ENCODE measurements around the gene DNASE1L1.

DNASE1L1 gene, protein sequence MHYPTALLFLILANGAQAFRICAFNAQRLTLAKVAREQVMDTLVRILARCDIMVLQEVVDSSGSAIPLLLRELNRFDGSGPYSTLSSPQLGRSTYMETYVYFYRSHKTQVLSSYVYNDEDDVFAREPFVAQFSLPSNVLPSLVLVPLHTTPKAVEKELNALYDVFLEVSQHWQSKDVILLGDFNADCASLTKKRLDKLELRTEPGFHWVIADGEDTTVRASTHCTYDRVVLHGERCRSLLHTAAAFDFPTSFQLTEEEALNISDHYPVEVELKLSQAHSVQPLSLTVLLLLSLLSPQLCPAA

GRCh38 chrX:154409222-154409871 is at the start of gene DNASE1L1:
TSS of gene DNASE1L1 (minus strand) at chrX:154409254. CDS start at chrX:154405568, 3,686 bp downstream.
- Histone ChIP-seq H3K36me3 (ENCODE audit: control insufficient read depth in 1 of 2, insufficient read depth in 2 of 2, low read length in 2 of 2) (peaks cover 0 to 3% of the 10 kb centered on the region in 2 donors), H3K27ac (ENCODE audit: low read length) (peak within 1 kb of the TSS; percentile 74), H3K27me3 (ENCODE audit: low read depth, low read length) (no peaks in the 10 kb centered on the region), H3K4me3 (ENCODE audit: low read depth in 1 of 2, low read length in 2 of 2) (peak within 1 kb of the TSS; percentile 44 to 45), H3K9me3 (ENCODE audit: control insufficient read depth in 1 of 2, low read length in 2 of 2) (no peaks in the 10 kb centered on the region), H3K4me1 (ENCODE audit: control insufficient read depth in 1 of 2, insufficient read depth in 2 of 2, low read length in 2 of 2) (peaks cover 0 to 5% of the 10 kb centered on the region in 2 donors)

- H3K27me3 ChIP-seq (ENCODE audit: low read depth, low read length) = no peaks in the 10 kb centered on the region
- no peaks in the 10 kb centered on the region for H3K9me3 ChIP-seq (ENCODE audit: control insufficient read depth in 1 of 2, low read length in 2 of 2)
- H3K4me3 ChIP-seq (ENCODE audit: low read depth in 1 of 2, low read length in 2 of 2) = peak within 1 kb of the TSS; percentile 50 to 66
- H3K4me1 ChIP-seq (ENCODE audit: control insufficient read depth in 1 of 2, insufficient read depth in 2 of 2, low read length in 2 of 2) = peaks cover 0 to 11% of the 10 kb centered on the region in 2 donors
- H3K27ac ChIP-seq (ENCODE audit: low read length) = no peak within 1 kb of the TSS
- H3K36me3 ChIP-seq (ENCODE audit: control insufficient read depth in 1 of 2, insufficient read depth in 2 of 2, low read length in 2 of 2) = peaks cover 3 to 4% of the 10 kb centered on the region in 2 donors
These were observed 49.3 kb upstream of the DNASE1L1 start, which contains the start of gene PLXNA3 for GRCh38 chrX:154458116-154458953. TSS of gene PLXNA3 (plus strand) at chrX:154458281. CDS start at chrX:154460184, 1,903 bp downstream.

DNA sequence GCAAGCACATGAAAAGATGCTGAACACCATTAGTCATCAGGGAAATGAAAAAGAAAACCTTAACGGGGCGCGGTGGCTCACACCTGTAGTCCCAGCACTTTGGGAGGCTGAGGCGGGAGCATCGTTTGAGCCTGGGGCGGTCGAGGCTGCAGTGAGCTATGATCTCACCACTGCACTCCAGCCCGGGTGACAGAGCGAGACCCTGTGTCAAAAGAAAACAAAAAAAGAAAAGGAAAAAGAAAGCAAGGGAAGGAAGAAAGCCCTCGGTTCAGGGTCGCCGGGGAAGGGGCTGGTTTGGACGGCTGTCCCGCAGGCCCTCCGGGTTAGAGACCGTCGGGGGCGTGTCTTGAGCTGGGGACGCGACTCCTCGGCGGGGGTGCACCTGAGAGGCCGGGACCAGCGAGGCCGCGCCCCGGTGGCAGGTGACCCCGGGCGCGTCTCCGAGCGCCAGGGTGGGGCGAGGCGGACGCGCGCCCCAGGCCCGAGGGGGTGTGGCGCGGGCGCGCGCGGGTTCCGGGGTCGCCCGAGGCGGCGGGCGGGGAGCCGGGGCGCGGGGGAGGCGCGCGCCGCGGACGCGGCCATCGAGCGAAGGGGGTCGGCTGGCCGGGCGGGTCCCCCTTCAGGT is 48.5 kb upstream of the DNASE1L1 start:
- H3K27ac ChIP-seq (ENCODE audit: low read length) = no peak overlapping the region
- no peaks in the 10 kb centered on the region for H3K27me3 ChIP-seq (ENCODE audit: low read depth, low read length)
- H3K36me3 ChIP-seq (ENCODE audit: control insufficient read depth in 1 of 2, insufficient read depth in 2 of 2, low read length in 2 of 2) = peaks cover 0 to 4% of the 10 kb centered on the region in 2 donors
- peak overlapping the region; percentile 21 to 57 for H3K4me3 ChIP-seq (ENCODE audit: low read depth in 1 of 2, low read length in 2 of 2)
- no peaks in the 10 kb centered on the region for H3K9me3 ChIP-seq (ENCODE audit: control insufficient read depth in 1 of 2, low read length in 2 of 2)
- peaks cover 0 to 9% of the 10 kb centered on the region in 2 donors for H3K4me1 ChIP-seq (ENCODE audit: control insufficient read depth in 1 of 2, insufficient read depth in 2 of 2, low read length in 2 of 2)

- no peak overlapping the region for H3K27ac ChIP-seq (ENCODE audit: low read length)
- peaks cover 0 to 26% of the 10 kb centered on the region in 2 donors for H3K36me3 ChIP-seq (ENCODE audit: control insufficient read depth in 1 of 2, insufficient read depth in 2 of 2, low read length in 2 of 2)
- H3K27me3 ChIP-seq (ENCODE audit: low read depth, low read length) = no peaks in the 10 kb centered on the region
- H3K4me1 ChIP-seq (ENCODE audit: control insufficient read depth in 1 of 2, insufficient read depth in 2 of 2, low read length in 2 of 2) = no peaks in the 10 kb centered on the region
- no peak overlapping the region for H3K4me3 ChIP-seq (ENCODE audit: low read depth in 1 of 2, low read length in 2 of 2)
- H3K9me3 ChIP-seq (ENCODE audit: control insufficient read depth in 1 of 2, low read length in 2 of 2) = no peaks in the 10 kb centered on the region
These were observed 43.8 kb upstream of the DNASE1L1 start for GRCh38 chrX:154452823-154453222.

DNA sequence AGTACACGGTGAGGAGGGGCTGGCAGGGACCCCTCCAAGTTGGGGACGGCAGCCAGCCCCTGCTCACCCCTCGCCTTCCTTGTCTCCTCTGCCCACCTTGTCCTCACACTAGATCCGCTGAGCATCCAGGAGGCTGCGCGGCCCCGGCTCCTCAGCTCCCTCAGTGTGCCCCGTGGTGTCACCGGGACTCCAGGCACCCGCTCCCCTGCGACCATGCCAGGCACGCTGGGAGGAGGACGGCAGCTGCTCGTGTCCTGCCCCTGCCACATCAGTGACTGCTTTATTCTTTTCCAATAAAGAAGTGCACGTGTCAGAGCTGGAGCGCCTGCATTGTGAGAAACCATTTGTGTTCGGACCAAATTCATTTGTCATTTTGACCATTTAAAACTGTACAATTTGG is 41.3 kb upstream of the DNASE1L1 start:
- Histone ChIP-seq H3K27me3 (ENCODE audit: low read depth, low read length) (no peaks in the 10 kb centered on the region), H3K9me3 (ENCODE audit: control insufficient read depth in 1 of 2, low read length in 2 of 2) (no peaks in the 10 kb centered on the region), H3K27ac (ENCODE audit: low read length) (no peak overlapping the region), H3K4me3 (ENCODE audit: low read depth in 1 of 2, low read length in 2 of 2) (no peak overlapping the region), H3K36me3 (ENCODE audit: control insufficient read depth in 1 of 2, insufficient read depth in 2 of 2, low read length in 2 of 2) (peaks cover 0 to 30% of the 10 kb centered on the region in 2 donors), H3K4me1 (ENCODE audit: control insufficient read depth in 1 of 2, insufficient read depth in 2 of 2, low read length in 2 of 2) (peaks cover 0 to 9% of the 10 kb centered on the region in 2 donors)

DNA sequence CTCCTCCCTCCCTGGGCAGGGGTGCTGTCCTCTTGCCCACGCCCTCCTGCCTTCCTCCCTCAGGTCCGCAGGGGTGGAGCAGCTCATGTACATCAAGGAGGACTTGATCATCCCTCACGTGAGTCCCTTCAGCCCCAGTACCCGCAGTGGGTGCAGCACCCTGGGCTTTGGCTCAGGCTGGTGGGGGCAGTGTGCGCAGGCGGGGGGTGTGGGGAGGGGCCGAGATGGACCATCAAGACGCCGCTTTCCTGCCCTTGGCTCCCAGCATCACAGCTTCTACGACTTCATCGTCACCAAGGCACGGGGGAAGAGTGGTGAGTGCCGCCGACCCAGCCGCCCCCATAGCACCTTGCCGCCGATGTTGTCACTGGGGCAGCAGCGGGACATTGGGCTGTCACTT is 40.6 kb upstream of the DNASE1L1 start:
- Histone ChIP-seq H3K27me3 (ENCODE audit: low read depth, low read length) (no peaks in the 10 kb centered on the region), H3K4me3 (ENCODE audit: low read depth in 1 of 2, low read length in 2 of 2) (no peak overlapping the region), H3K4me1 (ENCODE audit: control insufficient read depth in 1 of 2, insufficient read depth in 2 of 2, low read length in 2 of 2) (peaks cover 0 to 15% of the 10 kb centered on the region in 2 donors), H3K27ac (ENCODE audit: low read length) (no peak overlapping the region), H3K9me3 (ENCODE audit: control insufficient read depth in 1 of 2, low read length in 2 of 2) (no peaks in the 10 kb centered on the region), H3K36me3 (ENCODE audit: control insufficient read depth in 1 of 2, insufficient read depth in 2 of 2, low read length in 2 of 2) (peaks cover 0 to 30% of the 10 kb centered on the region in 2 donors)

- Histone ChIP-seq H3K36me3 (ENCODE audit: control insufficient read depth in 1 of 2, insufficient read depth in 2 of 2, low read length in 2 of 2) (peaks cover 0 to 30% of the 10 kb centered on the region in 2 donors), H3K4me1 (ENCODE audit: control insufficient read depth in 1 of 2, insufficient read depth in 2 of 2, low read length in 2 of 2) (peaks cover 0 to 18% of the 10 kb centered on the region in 2 donors), H3K27me3 (ENCODE audit: low read depth, low read length) (no peaks in the 10 kb centered on the region)
These were observed 39.4 kb upstream of the DNASE1L1 start for GRCh38 chrX:154448484-154448883.

DNA sequence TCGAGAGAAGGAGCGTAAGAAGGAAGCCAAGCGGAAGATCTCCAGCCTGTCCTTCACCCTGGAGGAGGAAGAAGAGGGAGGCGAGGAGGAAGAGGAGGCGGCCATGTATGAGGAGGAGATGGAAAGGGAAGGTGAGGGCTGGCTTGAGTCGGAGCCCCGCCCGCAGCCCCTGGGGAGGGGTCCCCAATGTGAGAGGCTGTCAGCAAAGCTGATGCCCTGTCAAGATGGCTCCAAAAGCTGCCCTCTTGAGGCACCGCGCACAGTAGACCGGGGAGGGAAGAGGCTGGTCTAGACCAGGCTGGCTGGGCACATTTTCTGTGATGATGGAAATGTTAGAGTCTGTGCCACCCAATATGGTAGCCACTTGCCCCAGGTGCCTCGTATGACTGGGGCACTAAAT is 37.4 kb upstream of the DNASE1L1 start:
- H3K27ac ChIP-seq (ENCODE audit: low read length) = no peak overlapping the region
- no peak overlapping the region for H3K4me3 ChIP-seq (ENCODE audit: low read depth in 1 of 2, low read length in 2 of 2)
- H3K27me3 ChIP-seq (ENCODE audit: low read depth, low read length) = no peaks in the 10 kb centered on the region
- H3K4me1 ChIP-seq (ENCODE audit: control insufficient read depth in 1 of 2, insufficient read depth in 2 of 2, low read length in 2 of 2) = peaks cover 0 to 20% of the 10 kb centered on the region in 2 donors
- peaks cover 0 to 44% of the 10 kb centered on the region in 2 donors for H3K36me3 ChIP-seq (ENCODE audit: control insufficient read depth in 1 of 2, insufficient read depth in 2 of 2, low read length in 2 of 2)
- H3K9me3 ChIP-seq (ENCODE audit: control insufficient read depth in 1 of 2, low read length in 2 of 2) = no peaks in the 10 kb centered on the region

More at GRCh38 chrX:154448484-154448883, 39.4 kb upstream of the DNASE1L1 start:
- Histone ChIP-seq H3K4me3 (ENCODE audit: low read depth in 1 of 2, low read length in 2 of 2) (no peak overlapping the region), H3K27ac (ENCODE audit: low read length) (no peak overlapping the region), H3K9me3 (ENCODE audit: control insufficient read depth in 1 of 2, low read length in 2 of 2) (no peaks in the 10 kb centered on the region)

GRCh38 chrX:154445776-154446175 is 36.7 kb upstream of the DNASE1L1 start:
- Histone ChIP-seq H3K4me1 (ENCODE audit: control insufficient read depth in 1 of 2, insufficient read depth in 2 of 2, low read length in 2 of 2) (peaks cover 0 to 20% of the 10 kb centered on the region in 2 donors), H3K4me3 (ENCODE audit: low read depth in 1 of 2, low read length in 2 of 2) (no peak overlapping the region), H3K27ac (ENCODE audit: low read length) (no peak overlapping the region), H3K36me3 (ENCODE audit: control insufficient read depth in 1 of 2, insufficient read depth in 2 of 2, low read length in 2 of 2) (peaks cover 0 to 44% of the 10 kb centered on the region in 2 donors), H3K9me3 (ENCODE audit: control insufficient read depth in 1 of 2, low read length in 2 of 2) (no peaks in the 10 kb centered on the region), H3K27me3 (ENCODE audit: low read depth, low read length) (no peaks in the 10 kb centered on the region)

- Histone ChIP-seq H3K36me3 (ENCODE audit: control insufficient read depth in 1 of 2, insufficient read depth in 2 of 2, low read length in 2 of 2) (peaks cover 0 to 43% of the 10 kb centered on the region in 2 donors), H3K4me3 (ENCODE audit: low read depth in 1 of 2, low read length in 2 of 2) (peak overlapping the region; percentile 57 to 63)
These were observed 35.7 kb upstream of the DNASE1L1 start for GRCh38 chrX:154444755-154445246.

More at GRCh38 chrX:154444755-154445246, 35.7 kb upstream of the DNASE1L1 start:
- Histone ChIP-seq H3K4me1 (ENCODE audit: control insufficient read depth in 1 of 2, insufficient read depth in 2 of 2, low read length in 2 of 2) (peaks cover 0 to 20% of the 10 kb centered on the region in 2 donors), H3K27ac (ENCODE audit: low read length) (no peak overlapping the region), H3K27me3 (ENCODE audit: low read depth, low read length) (no peaks in the 10 kb centered on the region), H3K9me3 (ENCODE audit: control insufficient read depth in 1 of 2, low read length in 2 of 2) (no peaks in the 10 kb centered on the region)
